ENCODE results near the gene BRIP1. TPM values are rescaled to one million over a fixed set of nuclear protein-coding genes. Genes with fewer than 3 reads are reported as not detected.

BRIP1 gene
- total RNA-seq, 1 experiment from 2014 or later: 9.4 TPM

DNA sequence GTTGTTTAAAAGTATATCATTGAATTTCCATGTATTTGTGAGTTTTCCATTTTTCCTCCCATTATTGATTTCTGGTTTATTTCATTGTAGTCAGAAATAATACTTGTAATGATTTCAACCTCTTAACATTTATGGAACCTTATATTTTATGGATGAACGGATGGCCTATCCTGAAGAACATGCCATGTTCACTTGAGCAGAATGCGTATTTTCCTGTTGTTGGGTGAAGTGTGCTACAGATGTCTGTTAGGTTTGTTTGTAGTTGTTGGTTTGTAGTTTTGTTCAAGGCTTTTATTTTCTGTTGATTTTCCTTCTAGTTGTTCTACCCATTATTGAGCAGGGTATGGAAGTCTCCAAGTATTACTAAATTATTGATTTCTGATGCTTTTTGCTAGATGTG, 165.1 kb downstream of the BRIP1 start:
- Histone ChIP-seq H3K36me3 (ENCODE audit: control insufficient read depth, insufficient read depth, low read length) (no peaks in the 10 kb centered on the region), H3K4me3 (ENCODE audit: low read depth in 2 of 2, low read length in 2 of 2) (no peak overlapping the region), H3K4me1 (ENCODE audit: control insufficient read depth, insufficient read depth, low read length) (no peaks in the 10 kb centered on the region), H3K27me3 (ENCODE audit: control insufficient read depth, insufficient read depth, low read length) (no peaks in the 10 kb centered on the region), H3K27ac (ENCODE audit: low read length) (no peak overlapping the region), H3K9me3 (ENCODE audit: control insufficient read depth, insufficient read depth, low read depth, low read length) (peaks cover 26% of the 10 kb centered on the region)
- no peak for ATAC-seq
- intact Hi-C loops (cut with micrococcal nuclease; ENCODE audit: unreplicated experiment) (no loop called here), in situ Hi-C loops (cut with HindIII; ENCODE audit: low pct_unique_long_range_greater_than_20kb, low sequenced_read_pairs) (no loop called here)
- POLR2A ChIA-PET: no interaction called here
- DNase-seq (ENCODE audit: low read depth, low spot score): no peak
- TF ChIP-seq REST (IDR thresholded peaks at IDR 0.05; ENCODE audit: insufficient read depth in 1 of 2, low read depth in 2 of 2, low read length in 1 of 2): no peak
- no peak for TF ChIP-seq SIN3A (IDR thresholded peaks at IDR 0.05; ENCODE audit: borderline replicate concordance, insufficient read depth, low read depth, low read length)
- TF ChIP-seq POLR2AphosphoS5 (IDR thresholded peaks at IDR 0.05; ENCODE audit: low read depth, low read length): no peak
- TF ChIP-seq, protein P1, sequence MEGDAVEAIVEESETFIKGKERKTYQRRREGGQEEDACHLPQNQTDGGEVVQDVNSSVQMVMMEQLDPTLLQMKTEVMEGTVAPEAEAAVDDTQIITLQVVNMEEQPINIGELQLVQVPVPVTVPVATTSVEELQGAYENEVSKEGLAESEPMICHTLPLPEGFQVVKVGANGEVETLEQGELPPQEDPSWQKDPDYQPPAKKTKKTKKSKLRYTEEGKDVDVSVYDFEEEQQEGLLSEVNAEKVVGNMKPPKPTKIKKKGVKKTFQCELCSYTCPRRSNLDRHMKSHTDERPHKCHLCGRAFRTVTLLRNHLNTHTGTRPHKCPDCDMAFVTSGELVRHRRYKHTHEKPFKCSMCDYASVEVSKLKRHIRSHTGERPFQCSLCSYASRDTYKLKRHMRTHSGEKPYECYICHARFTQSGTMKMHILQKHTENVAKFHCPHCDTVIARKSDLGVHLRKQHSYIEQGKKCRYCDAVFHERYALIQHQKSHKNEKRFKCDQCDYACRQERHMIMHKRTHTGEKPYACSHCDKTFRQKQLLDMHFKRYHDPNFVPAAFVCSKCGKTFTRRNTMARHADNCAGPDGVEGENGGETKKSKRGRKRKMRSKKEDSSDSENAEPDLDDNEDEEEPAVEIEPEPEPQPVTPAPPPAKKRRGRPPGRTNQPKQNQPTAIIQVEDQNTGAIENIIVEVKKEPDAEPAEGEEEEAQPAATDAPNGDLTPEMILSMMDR (IDR thresholded peaks at IDR 0.05): no peak
- TF ChIP-seq TCF7L2 (IDR thresholded peaks at IDR 0.05; ENCODE audit: low read depth, low read length): no peak
- CTCF ChIA-PET: no interaction called here
- no TSS peak for BruUV-seq (replicated peaks)

GRCh38 chr17:61695779-61696337, 167.5 kb downstream of the BRIP1 start:
- DNase-seq (ENCODE audit: low read depth, low spot score) (no peak), ATAC-seq (no peak)
- CTCF ChIA-PET: no interaction called here
- Histone ChIP-seq H3K9me3 (ENCODE audit: control insufficient read depth, insufficient read depth, low read depth, low read length) (peaks cover 22% of the 10 kb centered on the region), H3K4me1 (ENCODE audit: control insufficient read depth, insufficient read depth, low read length) (no peaks in the 10 kb centered on the region), H3K27ac (ENCODE audit: low read length) (no peak overlapping the region), H3K27me3 (ENCODE audit: control insufficient read depth, insufficient read depth, low read length) (no peaks in the 10 kb centered on the region), H3K36me3 (ENCODE audit: control insufficient read depth, insufficient read depth, low read length) (no peaks in the 10 kb centered on the region), H3K4me3 (ENCODE audit: low read depth in 2 of 2, low read length in 2 of 2) (no peak overlapping the region)
- intact Hi-C loops (cut with micrococcal nuclease; ENCODE audit: unreplicated experiment) (no loop called here), in situ Hi-C loops (cut with HindIII; ENCODE audit: low pct_unique_long_range_greater_than_20kb, low sequenced_read_pairs) (no loop called here)
- BruUV-seq (replicated peaks): no TSS peak
- no peak for TF ChIP-seq POLR2AphosphoS5 (IDR thresholded peaks at IDR 0.05; ENCODE audit: low read depth, low read length)
- no peak for TF ChIP-seq TCF7L2 (IDR thresholded peaks at IDR 0.05; ENCODE audit: low read depth, low read length)
- TF ChIP-seq REST (IDR thresholded peaks at IDR 0.05; ENCODE audit: insufficient read depth in 1 of 2, low read depth in 2 of 2, low read length in 1 of 2): no peak
- TF ChIP-seq, protein P1 (IDR thresholded peaks at IDR 0.05): no peak
- POLR2A ChIA-PET: no interaction called here
